ENCODE measurements around the gene HAND1.

DNA sequence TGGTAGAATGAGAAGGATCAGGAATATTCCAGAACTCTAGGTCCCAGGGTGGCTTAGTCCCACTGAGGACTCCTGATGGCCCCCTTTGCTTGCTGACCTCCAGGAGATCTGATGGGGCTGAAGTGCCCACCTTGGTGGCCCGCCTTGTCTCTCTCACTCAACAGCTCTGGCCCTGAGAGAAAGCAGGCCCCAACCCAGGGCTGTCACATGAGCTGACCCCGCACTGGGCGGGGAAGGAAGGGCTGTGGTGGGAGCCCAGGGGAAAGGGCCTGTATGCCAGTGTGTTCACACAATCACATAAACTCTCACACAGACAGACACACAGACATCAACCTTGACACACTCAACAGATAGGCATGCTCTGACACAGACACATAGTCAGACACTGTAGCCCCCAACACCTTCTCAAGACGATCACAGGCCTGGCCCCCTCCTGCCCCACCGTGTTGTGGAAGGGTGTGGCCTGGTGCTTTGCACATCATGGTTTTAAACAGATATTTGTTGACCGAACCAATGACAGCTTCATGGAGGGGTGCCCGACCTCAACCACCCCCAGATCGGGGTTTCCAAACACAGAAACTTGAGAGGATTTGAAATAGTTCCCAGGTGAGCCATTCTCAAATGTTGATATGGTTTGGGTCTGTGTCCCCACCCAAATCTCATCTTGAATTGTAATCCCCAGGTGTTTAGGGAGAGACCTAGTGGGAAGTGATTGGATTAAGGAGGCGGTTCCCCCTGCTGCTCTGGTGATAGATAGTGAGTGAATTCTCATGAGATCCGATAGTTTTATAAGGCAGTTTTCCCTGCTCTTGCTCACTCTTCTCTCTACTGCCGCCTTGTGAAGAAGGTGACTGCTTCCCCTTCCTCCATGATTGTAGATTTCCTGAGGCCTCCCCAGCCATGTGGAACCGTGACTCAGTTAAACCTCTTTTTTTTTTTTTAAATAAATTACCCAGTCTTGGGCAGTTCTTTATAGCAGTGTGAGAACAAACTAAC is 48.5 kb upstream of the HAND1 start:
- TF ChIP-seq CTCF (IDR thresholded peaks at IDR 0.05) (no peak), POLR2A (IDR thresholded peaks at IDR 0.05) (no peak)
